Upper lobe of left lung (tissue), 6 donors: ENCODE data around the gene TTF2. TPM values are rescaled to one million over a fixed set of nuclear protein-coding genes. Genes with fewer than 3 reads are reported as not detected.
A peak's percentile ranks its signal among the peaks of the same experiment; 100 is the strongest.

Source experiments
- ATAC-seq, 2 donors: fragments of 200-7000 bp; cut with Tn5 transposase; one replicate each; pipeline ENCODE4 v1.9.1; 2022; ENCODE audit warnings: mild to moderate bottlenecking in 2 of 2, moderate library complexity in 2 of 2; ENCODE audit not compliant: low FRiP score in 2 of 2
- DNase-seq, 2 donors: peaks; one replicate each; pipeline ENCODE4 v3.0.0-alpha.2; 2019 to 2020
- H3K27ac ChIP-seq, 4 donors: fragments of 200-600 bp; sonication (generic); one replicate each; pipeline ENCODE4 v1.5.1; 2016 to 2019
- H3K27me3 ChIP-seq, 4 donors: fragments of 200-600 bp; sonication (generic); one replicate each; pipeline ENCODE4 v1.5.1; 2017 to 2019
- H3K36me3 ChIP-seq, 4 donors: fragments of 200-600 bp; sonication (generic); one replicate each; pipeline ENCODE4 v1.5.1; 2016 to 2019
- H3K4me1 ChIP-seq, 4 donors: fragments of 200-600 bp; sonication (generic); one replicate each; pipeline ENCODE4 v1.5.1; 2018 to 2019
- H3K4me3 ChIP-seq, 4 donors: fragments of 200-600 bp; sonication (generic); one replicate each; pipeline ENCODE4 v1.5.1; 2017 to 2019; ENCODE audit warnings: mild to moderate bottlenecking in 2 of 4, moderate library complexity in 1 of 4
- H3K9me3 ChIP-seq, 4 donors: fragments of 200-600 bp; sonication (generic); one replicate each; pipeline ENCODE4 v1.5.1; 2018 to 2019
- CTCF ChIP-seq, 6 experiments: fragments of 450-650 bp in 4 of 6; fragments of 200-600 bp in 2 of 6; sonication (generic) in 2 of 6; IDR thresholded peaks; one replicate each; pipeline ENCODE4 v1.5.1; 2016 to 2019; ENCODE audit warnings: antibody characterized with exemption in 6 of 6
- EP300 ChIP-seq, 4 donors: sonication (generic); formaldehyde crosslinking; IDR thresholded peaks; one replicate each; pipeline ENCODE4 v1.5.1; 2017; ENCODE audit warnings: antibody characterized with exemption in 4 of 4, control low read depth in 2 of 4
- POLR2A ChIP-seq, 4 donors: fragments of 450-650 bp; IDR thresholded peaks; one replicate each; pipeline ENCODE4 v1.5.1; 2016 to 2017; ENCODE audit warnings: antibody characterized with exemption in 4 of 4, mild to moderate bottlenecking in 2 of 4
- POLR2AphosphoS5 ChIP-seq, 2 donors: sonication (generic); formaldehyde crosslinking; IDR thresholded peaks; one replicate each; pipeline ENCODE4 v1.5.1; 2017; ENCODE audit warnings: antibody characterized with exemption in 2 of 2
- WGBS, 2 donors: methylation state at CpG; one replicate each; pipeline ENCODE4 v1.1.5; 2017 to 2018; 5-methylcytosine and 5-hydroxymethylcytosine counted together
- total RNA-seq, 6 donors: library from RNA; depleted of rRNA in 4 of 6; stranded (reverse); fragments of >200 nt in 4 of 6; gene quantifications; one replicate each; pipeline versions ENCODE4 v1.1.0 to v1.2.1, GENCODE V29; 2016 to 2021
- donor health status: DM: no; HTN: no; CAD: no; lungs with moderate emphysema.
- donor health status: DM: no; HTN: yes; CAD: no; lungs with severe emphysema.

The TTF2 gene
- total RNA-seq, 6 donors from 2014 or later = 5.6 to 37.8 (median 15.2) TPM

- ATAC-seq = no peak
- H3K4me3 ChIP-seq = no peak overlapping the region
- H3K27me3 ChIP-seq = no peaks in the 10 kb centered on the region
- TF ChIP-seq POLR2AphosphoS5 (IDR thresholded peaks at IDR 0.05) = no peak
- no peak for TF ChIP-seq CTCF (IDR thresholded peaks at IDR 0.05)
- no peak for TF ChIP-seq POLR2A (IDR thresholded peaks at IDR 0.05)
- TF ChIP-seq EP300 (IDR thresholded peaks at IDR 0.05) = no peak
- WGBS, 2 donors = 76 to 84% methylated on average over 2 of the region's 2 CpGs
- DNase-seq = no peak
- H3K9me3 ChIP-seq = no peaks in the 10 kb centered on the region
- no peaks in the 10 kb centered on the region for H3K36me3 ChIP-seq
- peaks cover 0 to 6% (median 2%) of the 10 kb centered on the region in 4 donors for H3K4me1 ChIP-seq
- H3K27ac ChIP-seq = no peak overlapping the region
Observed at GRCh38 chr1:117047271-117047670, 12.9 kb upstream of the TTF2 start.

GRCh38 chr1:117049857-117050256 lies 10.3 kb upstream of the TTF2 start:
- H3K9me3 ChIP-seq = no peaks in the 10 kb centered on the region
- no peak overlapping the region for H3K4me3 ChIP-seq
- peak in 1 of 2 donors; percentile 65 for ATAC-seq
- H3K36me3 ChIP-seq = no peaks in the 10 kb centered on the region
- TF ChIP-seq POLR2A (IDR thresholded peaks at IDR 0.05) (no peak), EP300 (IDR thresholded peaks at IDR 0.05) (no peak), POLR2AphosphoS5 (IDR thresholded peaks at IDR 0.05) (no peak), CTCF (IDR thresholded peaks at IDR 0.05) (no peak)
- 87% methylated on average over 5 of the region's 5 CpGs for WGBS, 2 donors
- peak overlapping the region in 1 of 4 donors; percentile 49 for H3K27ac ChIP-seq
- no peaks in the 10 kb centered on the region for H3K27me3 ChIP-seq
- DNase-seq = peak in 1 of 2 donors; percentile 28
- peaks cover 0 to 6% (median 2%) of the 10 kb centered on the region in 4 donors for H3K4me1 ChIP-seq

- H3K4me3 ChIP-seq = peak overlapping the region in 2 of 4 donors; percentile 28 to 30
- peak overlapping the region in 3 of 4 donors; percentile 1 to 34 (median 22) for H3K27ac ChIP-seq
- ATAC-seq (peak; percentile 45 to 59), DNase-seq (peak in 1 of 2 donors; percentile 33)
- H3K27me3 ChIP-seq = no peaks in the 10 kb centered on the region
- no peaks in the 10 kb centered on the region for H3K9me3 ChIP-seq
- H3K4me1 ChIP-seq = peaks cover 0 to 6% (median 2%) of the 10 kb centered on the region in 4 donors
- H3K36me3 ChIP-seq = no peaks in the 10 kb centered on the region
- TF ChIP-seq EP300 (IDR thresholded peaks at IDR 0.05) = no peak
- TF ChIP-seq POLR2AphosphoS5 (IDR thresholded peaks at IDR 0.05) = no peak
- TF ChIP-seq CTCF (IDR thresholded peaks at IDR 0.05) = no peak
- TF ChIP-seq POLR2A (IDR thresholded peaks at IDR 0.05) = no peak
- 18 to 32% methylated on average over 8 of the region's 8 CpGs for WGBS, 2 donors
Observed at GRCh38 chr1:117051224-117052064, 8.7 kb upstream of the TTF2 start.

- ATAC-seq = no peak
- Histone ChIP-seq H3K36me3 (no peaks in the 10 kb centered on the region), H3K27ac (no peak overlapping the region), H3K4me3 (no peak overlapping the region), H3K4me1 (peaks cover under 1 to 11% (median 5%) of the 10 kb centered on the region in 4 donors), H3K27me3 (no peaks in the 10 kb centered on the region), H3K9me3 (no peaks in the 10 kb centered on the region)
- no peak for DNase-seq
- TF ChIP-seq CTCF (IDR thresholded peaks at IDR 0.05) = no peak
- TF ChIP-seq POLR2AphosphoS5 (IDR thresholded peaks at IDR 0.05) = no peak
- TF ChIP-seq POLR2A (IDR thresholded peaks at IDR 0.05) = no peak
- no peak for TF ChIP-seq EP300 (IDR thresholded peaks at IDR 0.05)
Observed at GRCh38 chr1:117054068-117054467, 6.1 kb upstream of the TTF2 start.
